Activated gamma-delta T cell treated with anti-CD3 and anti-CD28 coated beads, Interleukin-2, amount 50 U/mL, for 16 hours (primary cell): ENCODE results near the gene COLEC12.

Experiments used
- DNase-seq: peaks from one replicate; pipeline ENCODE4 v3.0.0-alpha.2; 2020; ENCODE audit warnings: low read depth

COLEC12 gene

GRCh38 chr18:500632-501405 is at the start of gene COLEC12:
Gene COLEC12 (minus strand): TSS chr18:500701. CDS start chr18:500514, 187 bp downstream.
- DNase-seq, result no peak

GRCh38 chr18:549967-550366 is 49.5 kb upstream of the COLEC12 start:
- DNase-seq, result no peak

GRCh38 chr18:543447-544078 is 43.1 kb upstream of the COLEC12 start:
- DNase-seq, result no peak

- no peak for DNase-seq
Measured at GRCh38 chr18:533995-534601, 33.6 kb upstream of the COLEC12 start.

GRCh38 chr18:532632-533031 is 32.1 kb upstream of the COLEC12 start:
- DNase-seq, result no peak

- no peak for DNase-seq
Measured at GRCh38 chr18:532018-532417, 31.5 kb upstream of the COLEC12 start.

GRCh38 chr18:527146-527545 is 26.6 kb upstream of the COLEC12 start:
- DNase-seq, result no peak

GRCh38 chr18:526681-527080 is 26.2 kb upstream of the COLEC12 start:
- no peak for DNase-seq

- DNase-seq, result no peak
Measured at GRCh38 chr18:525036-525797, 24.7 kb upstream of the COLEC12 start.

- no peak for DNase-seq
Measured at GRCh38 chr18:524466-524865, 24.0 kb upstream of the COLEC12 start.

GRCh38 chr18:523561-523960 is 23.1 kb upstream of the COLEC12 start:
- no peak for DNase-seq

GRCh38 chr18:519019-519879 is 18.7 kb upstream of the COLEC12 start:
- no peak for DNase-seq

- DNase-seq, result no peak
Measured at GRCh38 chr18:518081-518480, 17.6 kb upstream of the COLEC12 start.

GRCh38 chr18:515838-516237 is 15.3 kb upstream of the COLEC12 start:
- DNase-seq, result no peak

GRCh38 chr18:515156-515815 is 14.8 kb upstream of the COLEC12 start:
- DNase-seq, result no peak

GRCh38 chr18:513826-514530 is 13.5 kb upstream of the COLEC12 start:
- no peak for DNase-seq

GRCh38 chr18:512957-513356 is 12.5 kb upstream of the COLEC12 start:
- DNase-seq, result no peak

GRCh38 chr18:508835-509234 is 8.3 kb upstream of the COLEC12 start:
- no peak for DNase-seq

- no peak for DNase-seq
Measured at GRCh38 chr18:507636-508035, 7.1 kb upstream of the COLEC12 start.

- no peak for DNase-seq
Measured at GRCh38 chr18:506801-507200, 6.3 kb upstream of the COLEC12 start.
